AG09309 (cell line): ENCODE results near the gene NUP205.
"Not testable (repeated sequence)": the region's sequence is repeated elsewhere in the genome, so short reads cannot be mapped to it uniquely, and the experiment has no call there.

Experiments used
- DNase-seq: peaks from one replicate; pipeline ENCODE4 v3.0.0-alpha.2; 2010; ENCODE audit warnings: low read depth
- H3K4me3 ChIP-seq: 2 replicates; pipeline ENCODE4 v1.5.1; 2011; ENCODE audit warnings: mild to moderate bottlenecking, low read depth, low read length, moderate library complexity; ENCODE audit not compliant: control insufficient read depth
- CTCF ChIP-seq: IDR thresholded peaks from 2 replicates; pipeline ENCODE4 v1.5.1; 2011; ENCODE audit warnings: mild to moderate bottlenecking, low read depth, low read length, inconsistent platforms; ENCODE audit not compliant: insufficient read depth, control insufficient read depth; ENCODE audit errors: missing control alignments

Gene NUP205

GRCh38 chr7:135662373-135663114 lies 104.8 kb downstream of the NUP205 start, which contains the start of gene STMP1:
Gene STMP1, plus strand, starts transcription at chr7:135662514.
- peak within 1 kb of the TSS; percentile 82 for H3K4me3 ChIP-seq
- TF ChIP-seq CTCF = peak; percentile 68
- DNase-seq = peak; percentile 87

DNA sequence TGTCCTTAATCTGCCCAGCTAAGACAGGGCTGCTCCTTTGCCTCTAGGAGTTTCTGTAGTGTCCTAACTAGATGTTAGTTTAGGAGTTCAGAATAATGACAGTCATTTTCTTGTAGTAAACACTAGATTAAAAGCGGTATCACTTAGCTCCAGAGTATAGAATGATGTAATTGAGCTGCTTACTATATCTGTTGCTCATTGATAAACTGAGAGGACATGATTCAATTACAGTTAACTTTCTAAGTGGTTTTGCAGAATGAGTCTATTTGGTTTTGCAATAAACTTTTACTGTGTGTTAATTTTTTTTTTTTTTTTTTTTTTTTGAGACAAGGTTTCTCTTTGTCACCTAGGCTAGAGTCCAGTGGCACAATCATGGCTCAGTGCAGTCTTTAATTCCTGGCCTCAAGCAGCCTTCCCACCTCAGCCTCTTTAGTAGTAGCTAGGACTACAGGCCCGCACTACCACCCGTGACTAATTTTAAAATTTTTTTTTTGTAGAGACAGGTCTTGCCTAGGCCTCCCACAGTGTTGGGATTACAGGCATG lies 106.4 kb downstream of the NUP205 start:
- no peak for TF ChIP-seq CTCF
- peak overlapping the region; percentile 82; the same call in 1 of the 2 replicates for H3K4me3 ChIP-seq

GRCh38 chr7:135665042-135665441 lies 107.3 kb downstream of the NUP205 start:
- no peak for DNase-seq
- H3K4me3 ChIP-seq = no peak overlapping the region
- no peak for TF ChIP-seq CTCF

More for the DNA sequence above, 106.4 kb downstream of the NUP205 start:
- DNase-seq = no peak

GRCh38 chr7:135666156-135666555 lies 108.4 kb downstream of the NUP205 start:
- H3K4me3 ChIP-seq = no peak overlapping the region
- no peak for TF ChIP-seq CTCF
- no peak for DNase-seq

GRCh38 chr7:135666846-135667245 lies 109.1 kb downstream of the NUP205 start:
- TF ChIP-seq CTCF = no peak
- no peak overlapping the region for H3K4me3 ChIP-seq
- no peak for DNase-seq

DNA sequence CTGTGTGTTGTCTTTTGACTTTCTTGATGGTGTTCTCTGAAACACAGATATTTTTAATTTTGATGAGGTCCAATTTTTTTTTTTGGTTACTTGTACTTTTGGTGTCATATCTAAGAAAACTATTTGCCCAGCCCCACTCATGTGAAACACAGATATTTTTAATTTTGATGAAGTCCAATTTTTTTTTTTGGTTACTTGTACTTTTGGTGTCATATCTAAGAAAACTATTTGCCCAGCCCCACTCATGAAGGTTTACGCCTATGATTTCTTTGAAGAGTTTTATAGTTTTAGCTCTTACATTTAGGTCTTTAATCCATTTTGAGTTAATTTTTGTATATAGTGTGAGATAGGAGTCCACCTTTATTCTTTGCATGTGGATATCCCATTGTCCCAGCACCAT lies 109.9 kb downstream of the NUP205 start:
- DNase-seq, H3K4me3 ChIP-seq: not testable (repeated sequence)

- not testable (repeated sequence) for H3K4me3 ChIP-seq, DNase-seq
Observed at GRCh38 chr7:135668852-135669395, 111.2 kb downstream of the NUP205 start.
